22Rv1 (cell line): Measurements from ENCODE around the gene SHANK2.

ENCODE experiments used
- H3K27ac ChIP-seq: fragments of 450-650 bp; 2 replicates; pipeline ENCODE4 v1.5.1; 2017
- CTCF ChIP-seq: fragments of 450-650 bp; IDR thresholded peaks from 2 replicates; pipeline ENCODE4 v1.5.1; 2017; ENCODE audit warnings: mild to moderate bottlenecking
- ZFX ChIP-seq: fragments of 450-650 bp; IDR thresholded peaks from 2 replicates; pipeline ENCODE4 v1.6.1; 2017; ENCODE audit warnings: antibody characterized with exemption, borderline replicate concordance

SHANK2 gene

DNA sequence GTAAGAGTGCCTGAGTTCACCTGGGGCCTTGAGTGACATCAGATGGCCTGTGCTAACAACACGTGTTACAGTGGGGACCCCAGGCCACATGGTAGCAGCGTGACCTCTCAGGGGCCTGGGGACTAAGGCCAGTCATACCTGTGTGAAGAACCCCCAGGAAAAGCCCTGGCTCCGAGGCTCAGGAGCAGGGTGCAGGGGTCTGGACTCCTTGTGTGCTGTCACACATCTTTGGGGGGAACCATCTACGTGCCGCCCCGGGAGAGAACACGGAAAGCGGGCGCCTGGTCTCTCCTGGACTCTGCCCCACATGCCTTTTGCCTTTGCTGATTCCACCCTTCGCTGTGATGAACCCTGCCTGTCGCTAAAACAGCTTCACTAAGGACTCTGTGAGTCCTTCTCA lies 48.7 kb downstream of the SHANK2 start:
- TF ChIP-seq CTCF = no peak
- no peak for TF ChIP-seq ZFX
- no peak overlapping the region for H3K27ac ChIP-seq

- no peak overlapping the region for H3K27ac ChIP-seq
- TF ChIP-seq ZFX = no peak
These were observed 49.4 kb downstream of the SHANK2 start for GRCh38 chr11:71202966-71203365.

DNA sequence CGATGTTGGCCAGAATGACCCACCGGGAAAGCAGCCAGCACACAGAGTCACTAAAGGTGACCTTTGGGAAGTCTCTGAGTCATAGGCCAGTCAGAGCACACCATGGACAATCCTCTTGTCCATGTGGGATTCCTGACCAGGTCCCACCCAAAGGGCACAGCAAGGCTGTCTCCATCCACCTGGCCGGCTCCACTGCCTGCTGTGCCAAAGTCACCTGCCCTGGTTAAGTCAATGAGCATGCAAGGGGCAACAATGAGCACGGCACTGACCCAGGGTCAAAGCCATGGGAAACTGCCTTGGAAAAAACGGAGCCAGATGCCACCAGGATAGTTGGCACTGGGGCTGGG lies 49.8 kb downstream of the SHANK2 start:
- no peak overlapping the region for H3K27ac ChIP-seq
- TF ChIP-seq ZFX = no peak
- TF ChIP-seq CTCF = no peak
